GM23338 (cell line): ENCODE measurements around the gene LRP11. TPM values are rescaled to one million over a fixed set of nuclear protein-coding genes. Genes with fewer than 3 reads are reported as not detected.

Experiments
- ATAC-seq: fragments of 200-7000 bp; cut with Tn5 transposase; 3 replicates; pipeline ENCODE4 v1.9.1; 2020
- DNase-seq: peaks from one replicate; pipeline ENCODE4 v3.0.0-alpha.2; 2015; ENCODE audit warnings: low spot score
- H2AFZ ChIP-seq: fragments of 200-600 bp; sonication (generic); 2 replicates; pipeline ENCODE4 v1.8.0; 2016; ENCODE audit warnings: antibody characterized with exemption, mild to moderate bottlenecking, moderate library complexity
- H3F3A ChIP-seq: fragments of 200-600 bp; sonication (generic); replicated peaks from 2 replicates; pipeline ENCODE4 v1.8.0; 2017; ENCODE audit warnings: antibody characterized with exemption, mixed run types, low read depth
- H3K27ac ChIP-seq: fragments of 200-600 bp; sonication (generic); 2 replicates; pipeline ENCODE4 v1.6.1; 2016; ENCODE audit warnings: low read depth
- H3K27me3 ChIP-seq: fragments of 200-600 bp; sonication (generic); 2 replicates; pipeline ENCODE4 v1.8.0; 2016; ENCODE audit warnings: mild to moderate bottlenecking, mixed run types, moderate library complexity; ENCODE audit not compliant: insufficient read depth
- H3K36me3 ChIP-seq: fragments of 200-600 bp; sonication (generic); 2 replicates; pipeline ENCODE4 v1.8.0; 2016; ENCODE audit warnings: mild to moderate bottlenecking; ENCODE audit not compliant: insufficient read depth
- H3K4me1 ChIP-seq: fragments of 200-600 bp; sonication (generic); 2 replicates; pipeline ENCODE4 v1.8.0; 2016; ENCODE audit warnings: mild to moderate bottlenecking, moderate library complexity; ENCODE audit not compliant: insufficient read depth
- H3K4me2 ChIP-seq: fragments of 200-600 bp; sonication (generic); 2 replicates; pipeline ENCODE4 v1.7.1; 2017; ENCODE audit warnings: mixed run types
- H3K4me3 ChIP-seq: fragments of 200-600 bp; sonication (generic); 2 replicates; pipeline ENCODE4 v1.6.1; 2016; ENCODE audit warnings: mixed run types
- H3K79me2 ChIP-seq: fragments of 200-600 bp; sonication (generic); replicated peaks from 2 replicates; pipeline ENCODE4 v1.8.0; 2017; ENCODE audit warnings: mild to moderate bottlenecking; ENCODE audit not compliant: insufficient read depth
- H3K9me2 ChIP-seq: fragments of 200-600 bp; sonication (generic); 2 replicates; pipeline ENCODE4 v1.8.0; 2017; ENCODE audit not compliant: insufficient read depth
- H4K20me1 ChIP-seq: fragments of 200-600 bp; sonication (generic); replicated peaks from 2 replicates; pipeline ENCODE4 v1.8.0; 2017; ENCODE audit warnings: mild to moderate bottlenecking; ENCODE audit not compliant: insufficient read depth
- H3K27ac Mint-ChIP-seq: 2 replicates; pipeline ENCODE4 v1.8.0; 2020; ENCODE audit warnings: inconsistent platforms, mild to moderate bottlenecking, moderate library complexity, mixed read lengths
- H3K27me3 Mint-ChIP-seq: 3 replicates; pipeline ENCODE4 v1.8.0; 2022; ENCODE audit warnings: low read depth, mild to moderate bottlenecking, moderate library complexity, mixed read lengths, inconsistent platforms; ENCODE audit not compliant: insufficient read depth, poor library complexity
- H3K36me3 Mint-ChIP-seq: 3 replicates; pipeline ENCODE4 v1.8.0; 2021; ENCODE audit warnings: low read depth, mild to moderate bottlenecking, inconsistent platforms, moderate library complexity, mixed read lengths
- H3K4me1 Mint-ChIP-seq: 3 replicates; pipeline ENCODE4 v1.8.0; 2020; ENCODE audit warnings: mild to moderate bottlenecking, inconsistent platforms, mixed read lengths
- H3K4me3 Mint-ChIP-seq: 3 replicates; pipeline ENCODE4 v1.8.0; 2021; ENCODE audit warnings: moderate library complexity, mild to moderate bottlenecking, inconsistent platforms, mixed read lengths
- H3K9me3 Mint-ChIP-seq: 3 replicates; pipeline ENCODE4 v1.8.0; 2020; ENCODE audit warnings: moderate library complexity, mild to moderate bottlenecking, inconsistent platforms, mixed read lengths
- EZH2 ChIP-seq: fragments of 200-600 bp; sonication (generic); IDR thresholded peaks from one replicate; pipeline ENCODE4 v1.8.0; 2017; ENCODE audit warnings: antibody characterized with exemption, mild to moderate bottlenecking, low read depth; ENCODE audit not compliant: unreplicated experiment
- EZH2phosphoT487 ChIP-seq: fragments of 200-600 bp; sonication (generic); IDR thresholded peaks from one replicate; pipeline ENCODE4 v1.8.1; 2018; ENCODE audit warnings: antibody characterized with exemption; ENCODE audit not compliant: unreplicated experiment
- JUNB ChIP-seq: IDR thresholded peaks from one replicate; pipeline ENCODE4 v1.6.1; 2016; ENCODE audit warnings: antibody characterized with exemption; ENCODE audit not compliant: unreplicated experiment
- NANOG ChIP-seq: IDR thresholded peaks from 2 replicates; pipeline ENCODE4 v1.6.1; 2016; ENCODE audit warnings: antibody characterized with exemption, borderline replicate concordance
- POLR2AphosphoS5 ChIP-seq: IDR thresholded peaks from 2 replicates; pipeline ENCODE4 v1.6.1; 2016; ENCODE audit warnings: antibody characterized with exemption, low read depth
- STAT1 ChIP-seq: IDR thresholded peaks from one replicate; pipeline ENCODE4 v1.6.1; 2016; ENCODE audit warnings: antibody characterized with exemption; ENCODE audit not compliant: unreplicated experiment
- ZNF114 ChIP-seq: fragments of 250-450 bp; sonication (Bioruptor Pico); IDR thresholded peaks from 2 replicates; pipeline ENCODE4 v1.5.0; 2020; ENCODE audit warnings: mild to moderate bottlenecking, moderate library complexity
- ZNF331 ChIP-seq: fragments of 250-450 bp; sonication (Bioruptor Pico); IDR thresholded peaks from 2 replicates; pipeline ENCODE4 v1.5.0; 2020; ENCODE audit warnings: low read depth, mild to moderate bottlenecking, moderate library complexity
- polyA plus RNA-seq: library from polyadenylated mRNA; unstranded; fragments of >200 nt; fragmentation: Nextera tagmentation; extraction: Ambion mirVana; gene quantifications from 2 replicates; pipeline ENCODE4 v1.2.1, GENCODE V29; 2016
- total RNA-seq: library from RNA; depleted of rRNA; stranded (reverse); fragments of >200 nt; shearing (Covaris generic); gene quantifications from 2 replicates; pipeline ENCODE4 v1.2.3, GENCODE V29; 2014
- TF ChIP-seq, protein P1 (sequence below): IDR thresholded peaks from one replicate; pipeline ENCODE4 v1.6.1; 2018; ENCODE audit warnings: antibody characterized with exemption; ENCODE audit not compliant: unreplicated experiment
- TF ChIP-seq, protein P2 (sequence below): fragments of 250-450 bp; sonication (Bioruptor Pico); IDR thresholded peaks from 2 replicates; pipeline ENCODE4 v1.5.0; 2020; ENCODE audit warnings: mild to moderate bottlenecking, moderate library complexity
- TF ChIP-seq, protein P3 (sequence below): IDR thresholded peaks from 2 replicates; pipeline ENCODE4 v1.6.1; 2016; ENCODE audit warnings: antibody characterized with exemption

LRP11 gene
- total and polyA plus RNA-seq, 2 experiments from 2014 or later = 10.8 to 37.1 TPM

DNA sequence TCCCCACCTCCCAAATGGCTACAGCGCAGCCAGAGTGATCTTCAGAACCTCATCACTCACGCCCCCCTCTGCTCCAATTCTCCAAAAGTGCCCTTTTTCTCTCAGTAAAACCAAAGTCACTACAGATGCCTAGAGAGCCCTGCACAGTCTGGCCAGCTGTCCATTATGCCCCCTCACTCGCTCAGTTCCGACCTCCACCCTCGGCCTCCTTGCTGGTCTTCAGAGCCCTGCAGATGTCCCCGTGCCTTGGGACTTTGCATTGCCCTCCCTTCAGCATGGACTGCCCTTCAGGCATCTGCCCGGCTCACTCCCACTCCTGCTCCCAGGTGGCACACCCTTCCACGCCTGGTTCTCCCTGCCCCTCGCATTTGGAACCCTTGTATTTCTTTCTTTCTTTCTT lies 34.8 kb upstream of the LRP11 start:
- no peaks in the 10 kb centered on the region; the same call in 2 of the 3 replicates for H3K9me3 Mint-ChIP-seq

More for the DNA sequence above, 34.8 kb upstream of the LRP11 start:
- H3K9me2 ChIP-seq = no peaks in the 10 kb centered on the region
- H3K36me3 ChIP-seq = no peaks in the 10 kb centered on the region
- no peaks in the 10 kb centered on the region; the same call in 1 of the 2 replicates for H3K4me1 ChIP-seq
- no peaks in the 10 kb centered on the region for H3K27me3 ChIP-seq
- peaks cover 11% of the 10 kb centered on the region for H3K4me1 Mint-ChIP-seq
- TF ChIP-seq ZNF114 (CRISPR knock-in tag) = no peak
- TF ChIP-seq JUNB = no peak
- TF ChIP-seq, protein P1, sequence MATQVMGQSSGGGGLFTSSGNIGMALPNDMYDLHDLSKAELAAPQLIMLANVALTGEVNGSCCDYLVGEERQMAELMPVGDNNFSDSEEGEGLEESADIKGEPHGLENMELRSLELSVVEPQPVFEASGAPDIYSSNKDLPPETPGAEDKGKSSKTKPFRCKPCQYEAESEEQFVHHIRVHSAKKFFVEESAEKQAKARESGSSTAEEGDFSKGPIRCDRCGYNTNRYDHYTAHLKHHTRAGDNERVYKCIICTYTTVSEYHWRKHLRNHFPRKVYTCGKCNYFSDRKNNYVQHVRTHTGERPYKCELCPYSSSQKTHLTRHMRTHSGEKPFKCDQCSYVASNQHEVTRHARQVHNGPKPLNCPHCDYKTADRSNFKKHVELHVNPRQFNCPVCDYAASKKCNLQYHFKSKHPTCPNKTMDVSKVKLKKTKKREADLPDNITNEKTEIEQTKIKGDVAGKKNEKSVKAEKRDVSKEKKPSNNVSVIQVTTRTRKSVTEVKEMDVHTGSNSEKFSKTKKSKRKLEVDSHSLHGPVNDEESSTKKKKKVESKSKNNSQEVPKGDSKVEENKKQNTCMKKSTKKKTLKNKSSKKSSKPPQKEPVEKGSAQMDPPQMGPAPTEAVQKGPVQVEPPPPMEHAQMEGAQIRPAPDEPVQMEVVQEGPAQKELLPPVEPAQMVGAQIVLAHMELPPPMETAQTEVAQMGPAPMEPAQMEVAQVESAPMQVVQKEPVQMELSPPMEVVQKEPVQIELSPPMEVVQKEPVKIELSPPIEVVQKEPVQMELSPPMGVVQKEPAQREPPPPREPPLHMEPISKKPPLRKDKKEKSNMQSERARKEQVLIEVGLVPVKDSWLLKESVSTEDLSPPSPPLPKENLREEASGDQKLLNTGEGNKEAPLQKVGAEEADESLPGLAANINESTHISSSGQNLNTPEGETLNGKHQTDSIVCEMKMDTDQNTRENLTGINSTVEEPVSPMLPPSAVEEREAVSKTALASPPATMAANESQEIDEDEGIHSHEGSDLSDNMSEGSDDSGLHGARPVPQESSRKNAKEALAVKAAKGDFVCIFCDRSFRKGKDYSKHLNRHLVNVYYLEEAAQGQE = no peak
- no peak for TF ChIP-seq EZH2
- TF ChIP-seq, protein P2, sequence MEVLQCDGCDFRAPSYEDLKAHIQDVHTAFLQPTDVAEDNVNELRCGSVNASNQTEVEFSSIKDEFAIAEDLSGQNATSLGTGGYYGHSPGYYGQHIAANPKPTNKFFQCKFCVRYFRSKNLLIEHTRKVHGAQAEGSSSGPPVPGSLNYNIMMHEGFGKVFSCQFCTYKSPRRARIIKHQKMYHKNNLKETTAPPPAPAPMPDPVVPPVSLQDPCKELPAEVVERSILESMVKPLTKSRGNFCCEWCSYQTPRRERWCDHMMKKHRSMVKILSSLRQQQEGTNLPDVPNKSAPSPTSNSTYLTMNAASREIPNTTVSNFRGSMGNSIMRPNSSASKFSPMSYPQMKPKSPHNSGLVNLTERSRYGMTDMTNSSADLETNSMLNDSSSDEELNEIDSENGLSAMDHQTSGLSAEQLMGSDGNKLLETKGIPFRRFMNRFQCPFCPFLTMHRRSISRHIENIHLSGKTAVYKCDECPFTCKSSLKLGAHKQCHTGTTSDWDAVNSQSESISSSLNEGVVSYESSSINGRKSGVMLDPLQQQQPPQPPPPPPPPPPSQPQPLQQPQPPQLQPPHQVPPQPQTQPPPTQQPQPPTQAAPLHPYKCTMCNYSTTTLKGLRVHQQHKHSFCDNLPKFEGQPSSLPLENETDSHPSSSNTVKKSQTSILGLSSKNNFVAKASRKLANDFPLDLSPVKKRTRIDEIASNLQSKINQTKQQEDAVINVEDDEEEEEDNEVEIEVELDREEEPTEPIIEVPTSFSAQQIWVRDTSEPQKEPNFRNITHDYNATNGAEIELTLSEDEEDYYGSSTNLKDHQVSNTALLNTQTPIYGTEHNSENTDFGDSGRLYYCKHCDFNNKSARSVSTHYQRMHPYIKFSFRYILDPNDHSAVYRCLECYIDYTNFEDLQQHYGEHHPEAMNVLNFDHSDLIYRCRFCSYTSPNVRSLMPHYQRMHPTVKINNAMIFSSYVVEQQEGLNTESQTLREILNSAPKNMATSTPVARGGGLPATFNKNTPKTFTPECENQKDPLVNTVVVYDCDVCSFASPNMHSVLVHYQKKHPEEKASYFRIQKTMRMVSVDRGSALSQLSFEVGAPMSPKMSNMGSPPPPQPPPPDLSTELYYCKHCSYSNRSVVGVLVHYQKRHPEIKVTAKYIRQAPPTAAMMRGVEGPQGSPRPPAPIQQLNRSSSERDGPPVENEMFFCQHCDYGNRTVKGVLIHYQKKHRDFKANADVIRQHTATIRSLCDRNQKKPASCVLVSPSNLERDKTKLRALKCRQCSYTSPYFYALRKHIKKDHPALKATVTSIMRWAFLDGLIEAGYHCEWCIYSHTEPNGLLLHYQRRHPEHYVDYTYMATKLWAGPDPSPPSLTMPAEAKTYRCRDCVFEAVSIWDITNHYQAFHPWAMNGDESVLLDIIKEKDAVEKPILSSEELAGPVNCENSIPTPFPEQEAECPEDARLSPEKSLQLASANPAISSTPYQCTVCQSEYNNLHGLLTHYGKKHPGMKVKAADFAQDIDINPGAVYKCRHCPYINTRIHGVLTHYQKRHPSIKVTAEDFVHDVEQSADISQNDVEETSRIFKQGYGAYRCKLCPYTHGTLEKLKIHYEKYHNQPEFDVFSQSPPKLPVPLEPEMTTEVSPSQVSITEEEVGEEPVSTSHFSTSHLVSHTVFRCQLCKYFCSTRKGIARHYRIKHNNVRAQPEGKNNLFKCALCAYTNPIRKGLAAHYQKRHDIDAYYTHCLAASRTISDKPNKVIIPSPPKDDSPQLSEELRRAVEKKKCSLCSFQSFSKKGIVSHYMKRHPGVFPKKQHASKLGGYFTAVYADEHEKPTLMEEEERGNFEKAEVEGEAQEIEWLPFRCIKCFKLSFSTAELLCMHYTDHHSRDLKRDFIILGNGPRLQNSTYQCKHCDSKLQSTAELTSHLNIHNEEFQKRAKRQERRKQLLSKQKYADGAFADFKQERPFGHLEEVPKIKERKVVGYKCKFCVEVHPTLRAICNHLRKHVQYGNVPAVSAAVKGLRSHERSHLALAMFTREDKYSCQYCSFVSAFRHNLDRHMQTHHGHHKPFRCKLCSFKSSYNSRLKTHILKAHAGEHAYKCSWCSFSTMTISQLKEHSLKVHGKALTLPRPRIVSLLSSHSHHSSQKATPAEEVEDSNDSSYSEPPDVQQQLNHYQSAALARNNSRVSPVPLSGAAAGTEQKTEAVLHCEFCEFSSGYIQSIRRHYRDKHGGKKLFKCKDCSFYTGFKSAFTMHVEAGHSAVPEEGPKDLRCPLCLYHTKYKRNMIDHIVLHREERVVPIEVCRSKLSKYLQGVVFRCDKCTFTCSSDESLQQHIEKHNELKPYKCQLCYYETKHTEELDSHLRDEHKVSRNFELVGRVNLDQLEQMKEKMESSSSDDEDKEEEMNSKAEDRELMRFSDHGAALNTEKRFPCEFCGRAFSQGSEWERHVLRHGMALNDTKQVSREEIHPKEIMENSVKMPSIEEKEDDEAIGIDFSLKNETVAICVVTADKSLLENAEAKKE (CRISPR knock-in tag) = no peak
- TF ChIP-seq EZH2phosphoT487 = no peak
- TF ChIP-seq, protein P3, sequence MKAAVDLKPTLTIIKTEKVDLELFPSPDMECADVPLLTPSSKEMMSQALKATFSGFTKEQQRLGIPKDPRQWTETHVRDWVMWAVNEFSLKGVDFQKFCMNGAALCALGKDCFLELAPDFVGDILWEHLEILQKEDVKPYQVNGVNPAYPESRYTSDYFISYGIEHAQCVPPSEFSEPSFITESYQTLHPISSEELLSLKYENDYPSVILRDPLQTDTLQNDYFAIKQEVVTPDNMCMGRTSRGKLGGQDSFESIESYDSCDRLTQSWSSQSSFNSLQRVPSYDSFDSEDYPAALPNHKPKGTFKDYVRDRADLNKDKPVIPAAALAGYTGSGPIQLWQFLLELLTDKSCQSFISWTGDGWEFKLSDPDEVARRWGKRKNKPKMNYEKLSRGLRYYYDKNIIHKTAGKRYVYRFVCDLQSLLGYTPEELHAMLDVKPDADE = no peak
- TF ChIP-seq NANOG = no peak
- no peak for TF ChIP-seq ZNF331 (CRISPR knock-in tag)
- TF ChIP-seq STAT1 = no peak
- no peak for TF ChIP-seq POLR2AphosphoS5
- H3K27ac Mint-ChIP-seq = no peak overlapping the region
- peaks cover 18% of the 10 kb centered on the region for H3K27me3 Mint-ChIP-seq
- H3K4me3 ChIP-seq = no peak overlapping the region
- H4K20me1 ChIP-seq = no peaks in the 10 kb centered on the region
- H3K4me2 ChIP-seq = no peak overlapping the region
- H3K79me2 ChIP-seq = no peaks in the 10 kb centered on the region
- no peak for ATAC-seq
- H3K36me3 Mint-ChIP-seq = no peaks in the 10 kb centered on the region
- H3F3A ChIP-seq = no peaks in the 10 kb centered on the region
- H2AFZ ChIP-seq = no peak overlapping the region
- H3K4me3 Mint-ChIP-seq = no peak overlapping the region
- no peak overlapping the region for H3K27ac ChIP-seq
- DNase-seq = no peak
